HG02852 (cell line): Measurements from ENCODE around the gene PKD1.
A peak's percentile ranks its signal among the peaks of the same experiment; 100 is the strongest.

Source experiments
- ATAC-seq: cut with Tn5 transposase; IDR thresholded peaks from one replicate; pipeline ENCODE4 v1.9.1; 2021; ENCODE audit warnings: mild to moderate bottlenecking, moderate library complexity; ENCODE audit not compliant: unreplicated experiment

Gene PKD1

DNA sequence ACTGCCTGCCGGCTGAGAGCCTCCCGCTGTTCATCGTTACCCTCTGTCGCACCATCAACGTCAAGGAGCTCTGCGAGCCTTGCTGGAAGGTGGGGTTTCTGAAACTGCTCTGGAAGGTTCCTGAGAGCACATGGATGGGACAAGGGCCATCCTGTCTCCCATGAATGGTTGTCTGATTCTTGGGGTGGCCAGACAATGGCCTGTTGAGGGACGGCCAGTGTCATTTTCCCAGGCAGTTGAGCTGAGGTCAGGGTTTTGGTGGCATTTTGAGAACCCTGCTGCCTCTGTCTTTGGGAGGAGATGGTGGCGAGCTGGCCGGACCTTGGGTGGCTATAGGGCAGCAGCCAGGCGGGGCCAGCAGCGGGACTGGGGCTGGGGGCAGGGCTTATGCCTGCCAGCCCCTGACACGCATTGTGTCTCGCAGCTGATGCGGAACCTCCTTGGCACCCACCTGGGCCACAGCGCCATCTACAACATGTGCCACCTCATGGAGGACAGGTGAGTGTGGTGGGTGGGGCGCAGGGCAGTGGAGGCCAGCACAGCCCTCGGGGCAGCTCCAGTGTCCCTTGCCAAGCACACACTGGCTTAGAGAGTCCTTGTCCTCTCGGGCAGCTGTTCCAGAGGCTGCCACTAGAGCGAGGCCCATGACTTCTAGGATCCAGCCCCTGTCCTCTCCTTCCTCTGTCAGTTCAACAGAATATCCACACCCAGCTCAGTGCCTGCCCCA lies 78.9 kb downstream of the PKD1 start:
- no peak for ATAC-seq

DNA sequence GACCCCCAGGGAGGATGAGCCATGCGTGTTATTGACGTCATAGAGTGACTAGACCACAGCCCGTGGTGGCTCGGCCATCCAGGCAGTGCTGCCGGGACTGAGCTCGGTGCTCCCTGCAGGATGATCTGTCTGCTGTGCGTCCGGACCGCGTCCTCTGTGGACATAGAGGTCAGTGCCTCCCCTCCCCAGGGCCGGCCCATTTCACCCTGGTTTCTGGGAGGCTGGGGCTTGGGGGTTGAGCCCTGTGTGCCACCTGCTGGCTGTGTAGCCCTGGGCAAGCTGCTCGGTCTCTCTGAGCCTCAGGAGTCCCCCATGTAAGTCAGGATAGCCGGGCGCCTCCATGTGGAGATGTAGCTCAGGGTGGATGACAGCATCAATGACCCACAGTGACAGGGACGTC lies 79.6 kb downstream of the PKD1 start:
- no peak for ATAC-seq

DNA sequence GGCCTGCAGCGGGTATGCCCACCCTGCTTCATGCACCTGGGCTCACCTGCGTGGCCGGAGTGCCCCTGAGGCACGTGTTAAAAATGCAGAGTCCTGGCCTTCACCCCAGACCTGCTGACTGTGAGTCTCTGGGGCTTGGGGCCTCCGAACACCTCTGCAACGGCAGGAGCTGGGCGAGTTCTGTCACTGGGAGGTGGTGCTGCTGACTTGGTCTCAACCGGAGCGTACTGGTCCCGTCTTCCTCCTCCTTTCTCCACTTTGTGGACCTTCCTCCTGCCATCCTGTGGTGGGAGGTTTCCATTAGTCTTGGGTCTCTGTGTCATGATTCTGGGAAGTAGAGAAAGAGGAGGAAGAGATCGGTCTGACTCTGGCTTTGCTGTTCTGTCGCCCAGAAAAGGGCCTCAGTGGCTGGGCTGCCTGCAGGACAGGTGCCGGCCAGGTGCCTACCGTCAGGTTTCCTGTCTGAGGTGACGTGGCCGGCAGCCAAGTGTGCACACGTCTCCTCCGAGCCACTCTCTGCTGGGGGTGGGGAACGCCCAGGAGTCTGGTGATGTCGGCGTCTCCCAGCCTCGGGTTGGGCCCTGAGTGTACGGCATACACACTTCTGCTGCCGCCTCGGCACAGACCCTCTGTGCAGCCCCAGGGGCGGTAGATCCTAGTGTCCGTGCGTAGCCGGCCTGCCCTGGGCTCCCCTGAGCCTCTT lies 81.0 kb downstream of the PKD1 start:
- no peak for ATAC-seq

DNA sequence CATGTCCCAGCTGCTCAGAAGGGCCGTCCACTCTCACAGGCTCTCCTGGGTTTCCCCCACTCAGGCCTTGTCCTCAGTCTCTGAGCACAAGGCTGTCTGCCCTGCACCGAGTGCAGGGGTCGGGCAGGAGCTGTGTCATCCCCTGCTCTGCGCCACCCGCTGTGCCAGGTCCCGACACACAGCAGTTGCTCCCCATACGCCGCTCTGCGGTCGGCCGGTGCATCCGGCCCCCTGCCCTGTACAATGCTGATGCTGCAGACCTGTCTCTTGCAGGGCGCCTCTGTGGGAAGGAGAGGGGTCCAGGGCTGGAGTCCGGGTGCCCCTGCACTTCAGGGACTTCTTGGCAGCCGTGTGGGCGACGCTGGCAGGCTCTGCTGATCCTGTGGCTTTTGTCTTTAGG lies 81.8 kb downstream of the PKD1 start:
- no peak for ATAC-seq

DNA sequence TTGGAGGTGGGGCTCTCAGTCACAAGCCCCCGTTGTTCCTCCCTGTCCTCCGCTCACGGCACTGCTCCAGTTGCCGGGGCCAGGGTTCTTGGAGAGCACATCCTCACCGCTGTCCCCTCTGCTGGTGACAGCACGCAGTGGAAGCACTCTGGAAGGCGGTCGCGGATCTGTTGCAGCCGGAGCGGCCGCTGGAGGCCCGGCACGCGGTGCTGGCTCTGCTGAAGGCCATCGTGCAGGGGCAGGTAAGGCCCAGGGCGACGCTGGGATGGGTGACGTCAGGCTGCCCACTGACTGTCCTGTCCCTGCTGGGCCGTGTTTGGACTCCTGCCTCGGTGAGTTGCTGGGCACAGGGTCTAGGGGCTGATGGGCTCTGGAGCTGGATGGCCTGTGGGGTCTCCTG lies 82.5 kb downstream of the PKD1 start:
- no peak for ATAC-seq

DNA sequence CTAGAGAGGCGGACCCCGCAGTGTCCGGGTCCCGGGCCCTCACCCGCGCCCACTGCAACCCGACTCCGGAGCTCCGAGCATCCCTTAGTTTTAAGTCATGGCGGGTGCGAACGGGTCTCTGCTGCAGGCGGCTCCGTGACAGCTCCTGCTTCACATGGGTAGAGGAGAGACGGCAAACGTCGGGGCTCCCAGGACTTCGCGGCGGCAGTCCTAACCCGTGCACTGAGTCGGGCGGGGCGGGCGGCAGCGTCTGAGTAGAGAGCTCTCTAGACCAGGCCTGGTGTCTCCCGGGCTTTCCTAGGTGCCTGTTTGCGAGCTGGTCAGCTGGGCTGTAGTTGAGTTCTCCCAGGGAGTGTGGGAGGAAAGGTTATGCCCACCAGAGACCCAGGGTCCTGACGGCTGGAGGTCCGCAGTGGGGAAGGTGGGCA lies 87.6 kb downstream of the PKD1 start:
- ATAC-seq: no peak

DNA sequence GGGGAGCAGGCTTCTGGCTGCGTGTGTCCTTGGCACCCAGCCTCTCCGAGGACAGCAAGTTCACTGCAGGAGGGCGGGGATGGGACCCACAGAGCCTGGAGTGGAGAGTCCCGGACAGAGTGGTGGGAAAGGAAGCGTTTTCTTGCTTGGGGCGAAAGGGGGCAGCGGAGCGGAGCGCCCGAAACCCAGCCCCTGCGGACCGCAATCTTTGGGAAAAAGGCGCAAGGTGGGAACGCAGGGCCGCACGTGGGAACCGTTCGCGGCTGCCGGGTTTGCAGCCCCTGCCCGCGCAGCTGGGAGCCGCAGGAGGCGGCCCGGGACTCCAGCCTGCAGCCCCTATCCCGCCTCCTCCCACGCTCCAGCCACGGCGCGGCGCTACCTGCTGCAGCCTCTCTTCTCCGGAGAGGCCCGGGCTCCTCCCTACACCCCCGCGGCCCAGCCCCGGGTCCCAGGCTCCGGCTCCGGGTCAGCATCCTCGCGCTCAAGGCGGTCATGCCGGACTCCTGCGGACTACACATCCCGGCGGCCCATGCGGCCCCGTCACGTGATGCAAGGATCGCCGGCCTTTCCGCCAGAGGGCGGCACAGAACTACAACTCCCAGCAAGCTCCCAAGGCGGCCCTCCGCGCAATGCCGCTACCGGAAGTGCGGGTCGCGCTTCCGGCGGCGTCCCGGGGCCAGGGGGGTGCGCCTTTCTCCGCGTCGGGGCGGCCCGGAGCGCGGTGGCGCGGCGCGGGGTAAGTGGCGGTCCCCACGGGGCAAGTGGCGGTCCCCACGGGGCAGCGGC lies 88.2 kb downstream of the PKD1 start, which contains the start of the genes NTHL1 and TSC2:
Gene NTHL1, minus strand, starts transcription at position 505 of the 786 bp plus-strand sequence. Its CDS starts 11 bp downstream, at position 494.
Gene TSC2, plus strand, starts transcription at position 656 of the 786 bp plus-strand sequence. CDS start 631 bp downstream, outside the sequence.
- peak; percentile 87 for ATAC-seq

DNA sequence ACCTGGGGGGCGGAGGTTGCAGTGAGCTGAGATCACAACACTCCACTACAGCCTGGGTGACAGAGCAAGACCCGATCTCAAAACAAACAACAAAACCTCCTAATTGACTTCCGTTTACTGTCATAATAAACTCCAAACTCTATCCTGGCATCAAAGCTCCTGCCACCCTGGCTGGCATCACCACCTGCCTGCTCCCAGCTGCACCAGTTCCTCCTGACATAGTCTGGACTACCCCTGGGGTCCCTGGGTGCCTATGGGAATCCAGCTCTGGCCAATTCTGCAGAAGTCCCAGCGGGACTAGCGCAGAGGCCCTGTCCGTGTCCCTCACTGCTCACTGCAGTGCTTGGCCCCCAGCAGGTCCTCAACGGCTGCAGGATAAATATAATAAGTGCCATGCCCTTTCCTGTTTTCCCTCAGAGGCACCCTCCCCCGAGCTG lies 88.8 kb downstream of the PKD1 start:
- ATAC-seq: no peak

DNA sequence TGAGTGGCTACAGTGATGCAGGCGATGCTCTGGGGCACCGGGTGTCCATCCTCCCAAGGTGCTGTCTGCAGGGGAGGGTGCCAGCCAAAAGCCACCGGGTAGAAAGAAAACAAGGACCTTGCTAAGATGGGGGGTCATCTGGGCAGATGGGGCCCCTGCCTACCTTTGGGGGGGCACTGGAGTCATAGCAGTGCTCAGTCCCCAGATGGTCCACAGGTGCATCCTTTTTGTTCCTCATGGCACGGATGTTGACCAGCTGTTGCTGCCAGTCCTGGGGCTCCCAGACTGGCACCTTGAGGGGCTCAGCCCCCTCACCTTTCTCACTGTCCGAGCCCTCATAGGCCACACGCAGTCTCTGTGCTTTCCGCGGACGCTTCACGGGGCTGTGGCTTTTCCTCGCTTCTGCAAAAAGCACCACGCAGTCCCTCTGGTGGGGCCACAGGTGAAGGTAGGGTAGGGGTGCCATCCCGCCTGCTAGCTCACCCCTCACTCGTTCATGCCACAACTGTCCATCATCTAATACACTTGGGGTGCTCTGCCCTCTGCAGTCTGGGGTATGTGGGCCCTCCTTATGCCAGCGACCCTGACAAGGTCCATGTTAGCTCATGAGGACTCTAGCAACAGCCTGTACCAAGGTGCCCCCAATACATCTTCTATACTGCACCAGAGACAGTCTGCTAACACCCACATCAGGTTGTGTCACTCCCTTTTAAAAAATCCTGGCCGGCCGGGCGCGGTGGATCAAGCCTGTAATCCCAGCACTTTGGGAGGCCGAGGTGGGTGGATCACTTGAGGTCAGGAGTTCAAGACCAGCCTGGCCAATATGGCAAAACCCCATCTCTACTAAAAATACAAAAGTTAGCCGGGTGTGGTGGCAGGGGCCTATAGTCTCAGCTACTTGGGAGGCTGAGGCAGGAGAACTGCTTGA lies 89.5 kb downstream of the PKD1 start:
- ATAC-seq: no peak

DNA sequence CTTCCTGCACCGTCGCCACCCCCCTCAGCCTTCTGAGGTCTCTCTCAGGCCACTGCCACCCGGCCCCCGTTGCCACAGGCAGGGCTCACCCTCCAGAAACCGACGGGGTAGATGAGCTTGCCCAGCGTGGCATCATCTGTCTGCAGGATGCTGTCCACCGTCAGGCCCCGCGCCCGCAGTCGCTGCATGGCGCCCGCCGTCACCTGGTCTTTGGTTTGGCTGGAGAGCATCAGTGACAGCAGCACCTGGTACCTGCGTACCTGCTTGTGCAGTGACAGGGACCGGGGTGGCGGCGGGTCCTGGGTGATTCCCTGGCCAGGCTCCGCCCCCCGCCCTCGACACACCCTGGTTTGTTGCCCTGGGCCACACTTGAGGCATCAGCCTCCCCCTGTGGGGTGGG lies 91.2 kb downstream of the PKD1 start:
- ATAC-seq: no peak

DNA sequence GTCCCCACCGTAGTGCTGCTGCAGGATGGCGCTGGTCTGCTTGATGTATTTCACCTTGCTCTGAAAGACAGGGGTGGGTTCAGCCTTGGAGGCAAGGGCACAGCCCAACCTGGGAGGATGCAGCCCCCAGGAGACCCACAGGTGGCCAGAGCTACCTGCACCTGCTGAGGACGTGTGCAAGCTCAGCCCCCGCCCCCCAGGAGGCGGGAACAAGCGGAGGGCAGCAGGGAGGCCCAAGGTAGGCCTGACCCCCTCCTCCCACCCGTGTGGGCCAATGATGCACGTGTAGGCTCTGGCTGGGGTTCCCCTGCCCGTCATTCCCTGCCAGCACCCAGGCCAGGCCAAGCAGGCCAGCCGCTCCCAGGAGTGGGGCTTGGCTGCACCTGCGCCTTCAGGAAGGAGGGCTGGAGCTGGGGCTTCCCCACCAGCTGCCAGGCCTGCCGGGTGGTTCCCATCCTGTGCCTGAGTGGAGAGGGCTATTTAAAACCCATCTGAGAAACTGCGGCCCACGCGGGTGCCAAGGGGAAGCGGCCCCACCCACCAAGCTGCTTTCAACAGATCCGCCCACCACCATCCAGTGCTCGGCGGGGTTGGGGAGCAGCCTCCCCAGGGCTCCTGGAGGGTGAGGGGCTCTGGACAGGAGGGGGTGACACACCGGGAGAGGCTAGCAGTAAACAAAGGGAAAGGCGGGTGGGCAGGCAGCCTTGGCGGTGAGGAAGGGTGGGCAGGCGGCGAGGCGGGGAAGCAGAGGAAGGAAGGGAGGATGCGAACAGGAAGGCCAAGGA lies 91.8 kb downstream of the PKD1 start:
- no peak for ATAC-seq

DNA sequence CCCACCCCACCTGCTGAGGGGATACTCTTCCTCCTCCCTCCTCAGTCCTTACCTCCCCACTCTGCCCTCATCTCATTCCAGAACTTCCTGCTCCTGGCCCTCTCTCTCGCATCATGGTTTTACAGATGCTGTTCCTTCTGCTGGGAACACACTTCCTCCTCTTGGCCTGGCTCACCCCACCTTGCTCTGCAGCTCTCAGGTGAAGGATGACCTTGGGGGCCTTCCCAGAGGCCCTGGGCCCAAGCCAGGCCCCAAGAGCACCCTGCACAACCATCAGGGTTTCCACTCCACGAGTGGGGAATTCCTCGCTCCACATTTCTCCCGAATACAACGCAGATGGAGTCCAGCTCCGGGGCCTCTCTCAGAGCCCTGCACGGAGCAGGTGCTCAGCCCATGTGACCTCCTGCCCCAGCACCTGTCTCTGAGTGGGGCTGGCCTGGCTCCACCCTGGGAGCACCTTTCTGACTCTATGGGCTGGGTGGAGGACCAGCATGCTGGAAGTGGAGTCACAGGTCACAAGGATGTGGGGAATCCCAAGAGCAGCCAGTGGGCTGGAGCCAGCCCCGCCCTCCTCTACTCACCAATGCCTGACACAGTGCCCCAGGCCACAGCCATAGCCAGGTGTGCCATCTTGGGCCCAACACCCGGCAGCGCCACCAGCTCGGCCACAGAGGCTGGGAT lies 92.6 kb downstream of the PKD1 start:
- no peak for ATAC-seq

DNA sequence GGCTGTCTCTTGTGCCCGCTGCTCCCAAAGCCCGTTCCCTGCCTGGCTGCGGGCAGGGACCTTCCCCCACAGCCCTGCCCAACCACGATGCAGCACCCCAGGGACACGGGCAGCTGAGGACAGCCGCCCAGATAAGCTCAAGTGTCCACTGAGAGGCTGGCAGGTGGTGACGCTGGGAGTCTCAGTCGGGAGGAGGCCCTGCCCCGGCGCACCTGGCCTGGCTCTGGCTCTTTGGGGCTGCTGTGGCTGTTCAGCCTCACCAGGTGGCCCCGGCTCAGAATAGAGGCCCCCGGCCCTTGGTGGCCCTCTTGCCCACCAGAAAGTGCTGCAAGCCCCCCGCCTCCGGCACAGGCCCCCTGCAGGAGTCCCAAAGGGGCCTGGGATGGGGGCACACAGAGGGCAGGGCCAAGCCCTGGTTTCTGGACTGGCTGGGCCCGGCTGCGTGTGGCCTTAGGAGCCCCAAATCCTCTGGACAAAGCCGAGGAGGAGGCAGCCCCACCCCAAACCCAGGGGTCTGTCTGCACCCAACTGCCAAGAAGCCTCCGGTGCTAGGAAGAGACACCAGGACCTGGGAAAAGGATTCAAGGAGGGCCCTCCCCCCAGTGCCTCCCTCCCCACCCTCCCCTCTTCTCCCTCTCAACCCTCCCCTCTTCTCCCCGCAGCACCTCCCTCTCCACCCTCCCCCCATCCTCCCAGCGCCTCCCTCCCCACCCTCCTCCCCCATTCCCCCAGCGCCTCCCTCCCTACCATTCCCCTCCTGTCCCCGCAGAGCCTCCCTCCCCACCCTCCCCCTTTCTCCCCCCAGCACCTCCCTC lies 93.3 kb downstream of the PKD1 start:
- no peak for ATAC-seq

DNA sequence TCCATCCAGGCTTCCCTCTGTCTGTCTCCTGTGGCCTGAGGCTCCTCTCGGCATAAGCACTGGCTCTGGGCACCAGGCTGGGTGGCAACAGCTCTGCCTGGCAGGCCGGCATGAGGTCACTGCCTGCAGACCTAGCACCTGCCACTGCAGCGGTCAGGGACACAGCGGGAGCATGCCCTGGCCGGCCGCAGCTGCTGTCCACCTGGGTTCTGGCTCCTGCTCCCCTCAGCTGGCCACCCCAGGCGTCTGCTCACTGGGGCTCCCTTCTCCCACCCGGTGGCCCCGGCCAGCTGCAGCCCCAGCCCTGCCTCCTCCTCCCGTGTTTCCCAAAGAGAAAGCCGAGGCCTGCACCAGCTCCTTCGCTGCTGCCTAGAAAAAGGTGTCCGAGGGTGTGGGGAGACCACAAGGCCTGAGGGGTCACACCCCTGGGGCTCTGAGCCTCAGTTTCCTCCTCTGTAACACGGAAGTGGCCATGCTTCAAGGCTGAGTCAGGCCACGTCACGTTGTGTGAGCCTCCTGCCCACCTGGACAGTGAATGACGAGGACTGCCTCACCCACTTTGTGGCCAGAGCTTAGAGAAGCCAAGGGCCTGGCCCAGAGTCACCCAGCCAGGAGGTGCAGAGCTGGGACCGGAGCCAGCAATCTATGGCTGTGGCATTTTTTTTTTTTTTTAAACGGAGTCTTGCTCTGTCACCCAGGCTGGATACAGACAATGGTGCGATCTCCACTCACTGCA lies 94.7 kb downstream of the PKD1 start:
- ATAC-seq: no peak

DNA sequence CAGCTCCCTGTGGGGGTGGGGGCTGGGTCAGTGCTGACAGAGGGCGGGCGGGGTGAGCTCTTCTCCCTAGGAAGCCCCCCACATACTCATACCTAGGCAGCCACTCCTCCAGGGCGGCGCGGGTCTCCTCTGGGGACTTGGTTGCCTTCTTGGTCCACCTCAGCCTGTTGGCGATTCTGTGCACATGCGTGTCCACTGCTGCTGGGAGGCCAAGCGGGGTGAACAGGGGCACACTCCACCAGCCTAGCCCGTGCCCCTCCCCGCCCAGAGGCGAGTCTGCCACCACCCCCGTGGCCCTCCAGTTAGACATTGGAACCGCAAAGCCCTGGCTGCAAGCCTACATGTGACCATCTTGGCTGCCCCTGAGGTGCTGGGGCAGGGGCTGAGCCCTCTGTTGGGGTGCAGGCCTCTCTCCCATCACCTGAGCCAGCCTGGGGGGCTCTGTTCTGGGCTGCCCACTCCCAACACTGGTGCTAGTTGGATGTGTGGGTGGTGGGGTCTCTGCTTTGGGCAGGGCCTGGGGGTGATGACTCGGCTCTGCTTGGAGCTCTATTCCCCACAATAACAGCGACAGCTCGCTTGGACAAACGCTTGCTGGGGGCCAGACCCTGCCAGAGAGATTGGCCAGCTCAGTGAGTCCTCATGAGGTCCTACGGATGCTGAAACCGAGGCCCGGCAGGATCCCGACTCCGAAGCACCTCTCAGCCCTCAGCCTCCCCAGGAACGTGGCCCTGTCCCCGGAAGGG lies 95.5 kb downstream of the PKD1 start:
- ATAC-seq: no peak

DNA sequence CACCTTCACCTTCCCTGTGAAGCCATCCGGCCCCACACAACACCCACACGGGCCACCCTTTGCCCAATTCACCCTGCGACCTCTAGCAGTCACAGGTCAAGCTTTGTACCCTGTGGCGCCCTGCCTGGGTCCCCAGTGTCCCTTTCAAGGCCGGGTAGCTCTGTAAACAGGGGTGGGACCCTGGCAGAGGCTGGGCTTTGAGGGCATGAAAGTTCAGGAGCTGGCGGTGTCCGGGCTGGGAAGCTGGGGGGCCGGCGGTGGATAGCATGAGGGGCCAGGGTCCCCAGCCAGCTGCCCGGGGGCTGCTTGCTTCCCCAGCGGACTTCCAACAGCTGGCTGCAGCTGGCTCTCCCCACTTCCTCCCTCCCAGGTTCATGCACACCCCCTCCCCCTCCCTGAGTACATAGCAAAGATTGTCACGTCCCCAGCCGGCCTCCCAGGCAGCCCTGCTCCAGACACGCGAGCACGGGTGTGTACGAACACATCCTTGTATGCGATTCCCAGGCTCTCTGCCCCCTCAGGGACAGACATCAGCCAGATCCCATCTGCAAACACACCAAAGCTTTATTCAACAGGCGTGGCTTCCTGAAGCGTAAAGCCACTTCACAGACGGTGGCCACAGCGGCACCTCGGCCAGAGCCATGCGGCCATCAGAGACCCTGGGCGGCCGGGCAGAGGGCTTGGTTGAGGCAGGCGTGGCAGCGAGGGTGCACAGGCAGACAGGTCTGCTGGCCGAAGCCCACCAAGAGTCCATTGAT lies 96.2 kb downstream of the PKD1 start:
- no peak for ATAC-seq
